ENCODE results near the gene SLC9B1. TPM values are rescaled to one million over a fixed set of nuclear protein-coding genes. Genes with fewer than 3 reads are reported as not detected.

Gene SLC9B1
- total RNA-seq: 1 to 10 TPM; 1.8 to 3.7 TPM

- peaks cover 7% of the 10 kb centered on the region for H3K36me3 Mint-ChIP-seq (ENCODE audit: low read depth)
- H3K27me3 Mint-ChIP-seq: no peaks in the 10 kb centered on the region
- ChIA-PET POLR2A (interaction anchor here (1.5 kb wide), 1 partner anchor 192 kb away, joined by 4 read pairs; the partner anchor contains the start of gene UBE2D3), CTCF (interaction anchor here (0.6 to 1.0 kb wide), 3 partner anchors 24 to 606 kb away, joined by 3 read pairs; no protein-coding TSS in a partner anchor)
- peak within 1 kb of the TSS; percentile 97 for H3K27ac Mint-ChIP-seq
- H3K4me1 Mint-ChIP-seq: peaks cover 19% of the 10 kb centered on the region
- intact Hi-C loops (cut with DNase I, micrococcal nuclease): loop anchor here (1.0 to 10.0 kb wide), 11 partner anchors 57 to 675 kb away; partner anchors contain the start of genes BDH2 (in 2 of the 2), SLC39A8 (in 2 of the 2), SLC9B2 (in 2 of the 2) and CISD2 (in 1 of the 2)
- ATAC-seq: peak; percentile 98
- no peaks in the 10 kb centered on the region for H3K9me3 Mint-ChIP-seq (ENCODE audit: low read depth)
- peak within 1 kb of the TSS; percentile 86 for H3K4me3 Mint-ChIP-seq
- DNase-seq: peak; percentile 97
These were observed at the start of gene SLC9B1 for GRCh38 chr4:103019308-103020124. SLC9B1 (minus strand) TSS chr4:103019705; CDS start chr4:102991711, 27,994 bp downstream.

GRCh38 chr4:103067841-103068547 lies 48.5 kb upstream of the SLC9B1 start:
- H3K27me3 Mint-ChIP-seq: no peaks in the 10 kb centered on the region
- intact Hi-C loops (cut with DNase I, micrococcal nuclease): no loop called here
- ChIA-PET CTCF (no interaction called here), POLR2A (no interaction called here)
- H3K4me3 Mint-ChIP-seq: no peak overlapping the region
- peak; percentile 69 for ATAC-seq
- H3K27ac Mint-ChIP-seq: no peak overlapping the region
- peaks cover 45% of the 10 kb centered on the region for H3K36me3 Mint-ChIP-seq (ENCODE audit: low read depth)
- peaks cover 25% of the 10 kb centered on the region for H3K4me1 Mint-ChIP-seq
- DNase-seq: no peak
- no peaks in the 10 kb centered on the region for H3K9me3 Mint-ChIP-seq (ENCODE audit: low read depth)

- no peak overlapping the region for H3K27ac Mint-ChIP-seq
- H3K4me3 Mint-ChIP-seq: no peak overlapping the region
- no peaks in the 10 kb centered on the region for H3K4me1 Mint-ChIP-seq
- H3K27me3 Mint-ChIP-seq: no peaks in the 10 kb centered on the region
- ATAC-seq (no peak), DNase-seq (no peak)
- intact Hi-C loops (cut with DNase I, micrococcal nuclease): no loop called here
- H3K36me3 Mint-ChIP-seq (ENCODE audit: low read depth): peaks cover 43% of the 10 kb centered on the region
- H3K9me3 Mint-ChIP-seq (ENCODE audit: low read depth): peaks cover 3% of the 10 kb centered on the region
- CTCF ChIA-PET: interaction anchor here (0.6 to 2.3 kb wide), 5 partner anchors 9 to 343 kb away, joined by 3 to 11 read pairs (median 7); partner anchors contain the start of gene BDH2
- POLR2A ChIA-PET: no interaction called here
These were observed 41.1 kb upstream of the SLC9B1 start for GRCh38 chr4:103060453-103061148.

- POLR2A ChIA-PET: no interaction called here
- CTCF ChIA-PET: interaction anchor here (0.7 to 1.0 kb wide), 2 partner anchors 17 to 20 kb away, joined by 3 read pairs; no protein-coding TSS in a partner anchor
- peaks cover 14% of the 10 kb centered on the region for H3K4me1 Mint-ChIP-seq
- H3K27me3 Mint-ChIP-seq: no peaks in the 10 kb centered on the region
- peaks cover 9% of the 10 kb centered on the region for H3K36me3 Mint-ChIP-seq (ENCODE audit: low read depth)
- no peaks in the 10 kb centered on the region for H3K9me3 Mint-ChIP-seq (ENCODE audit: low read depth)
- H3K4me3 Mint-ChIP-seq: no peak overlapping the region
- intact Hi-C loops (cut with DNase I, micrococcal nuclease): no loop called here
- DNase-seq: no peak
- ATAC-seq: no peak
- no peak overlapping the region for H3K27ac Mint-ChIP-seq
These were observed 34.5 kb upstream of the SLC9B1 start for GRCh38 chr4:103054030-103054429.

GRCh38 chr4:103052779-103053178 lies 33.3 kb upstream of the SLC9B1 start:
- intact Hi-C loops (cut with DNase I, micrococcal nuclease): no loop called here
- DNase-seq: no peak
- ChIA-PET POLR2A (interaction anchor here (0.7 kb wide), 1 partner anchor 225 kb away, joined by 5 read pairs; no protein-coding TSS in a partner anchor), CTCF (interaction anchor here (0.8 to 3.0 kb wide), 6 partner anchors 7 to 1962 kb away, joined by 3 to 16 read pairs (median 4); no protein-coding TSS in a partner anchor)
- no peaks in the 10 kb centered on the region for H3K27me3 Mint-ChIP-seq
- peaks cover 14% of the 10 kb centered on the region for H3K4me1 Mint-ChIP-seq
- no peak overlapping the region for H3K27ac Mint-ChIP-seq
- no peak overlapping the region for H3K4me3 Mint-ChIP-seq
- ATAC-seq: no peak
- peaks cover 17% of the 10 kb centered on the region for H3K36me3 Mint-ChIP-seq (ENCODE audit: low read depth)
- H3K9me3 Mint-ChIP-seq (ENCODE audit: low read depth): no peaks in the 10 kb centered on the region

- intact Hi-C loops (cut with DNase I, micrococcal nuclease): no loop called here
- Mint-ChIP-seq H3K36me3 (ENCODE audit: low read depth) (peaks cover 22% of the 10 kb centered on the region), H3K4me1 (peaks cover 14% of the 10 kb centered on the region), H3K9me3 (ENCODE audit: low read depth) (no peaks in the 10 kb centered on the region), H3K4me3 (no peak overlapping the region), H3K27ac (no peak overlapping the region), H3K27me3 (no peaks in the 10 kb centered on the region)
- CTCF ChIA-PET: interaction anchor here (0.8 to 3.0 kb wide), 10 partner anchors 8 to 1963 kb away, joined by 3 to 16 read pairs (median 4); partner anchors contain the start of gene BDH2
- POLR2A ChIA-PET: interaction anchor here (0.6 to 0.7 kb wide), 2 partner anchors 24 to 224 kb away, joined by 4 to 5 read pairs; no protein-coding TSS in a partner anchor
- ATAC-seq (no peak), DNase-seq (no peak)
These were observed 32.6 kb upstream of the SLC9B1 start for GRCh38 chr4:103052145-103052544.

GRCh38 chr4:103050736-103051436 lies 31.4 kb upstream of the SLC9B1 start:
- intact Hi-C loops (cut with DNase I, micrococcal nuclease): no loop called here
- DNase-seq (no peak), ATAC-seq (peak; percentile 62)
- H3K27me3 Mint-ChIP-seq: no peaks in the 10 kb centered on the region
- no peak overlapping the region for H3K4me3 Mint-ChIP-seq
- peaks cover 14% of the 10 kb centered on the region for H3K4me1 Mint-ChIP-seq
- H3K9me3 Mint-ChIP-seq (ENCODE audit: low read depth): no peaks in the 10 kb centered on the region
- POLR2A ChIA-PET: no interaction called here
- peak overlapping the region; percentile 77 for H3K27ac Mint-ChIP-seq
- CTCF ChIA-PET: interaction anchor here (0.7 to 3.0 kb wide), 6 partner anchors 9 to 49 kb away, joined by 3 to 16 read pairs (median 4); partner anchors contain the start of gene BDH2
- H3K36me3 Mint-ChIP-seq (ENCODE audit: low read depth): peaks cover 27% of the 10 kb centered on the region

- Mint-ChIP-seq H3K27me3 (no peaks in the 10 kb centered on the region), H3K36me3 (ENCODE audit: low read depth) (peaks cover 40% of the 10 kb centered on the region), H3K27ac (no peak overlapping the region), H3K4me1 (peaks cover 10% of the 10 kb centered on the region), H3K9me3 (ENCODE audit: low read depth) (no peaks in the 10 kb centered on the region), H3K4me3 (no peak overlapping the region)
- POLR2A ChIA-PET: no interaction called here
- peak; percentile 96 for ATAC-seq
- peak; percentile 49 for DNase-seq
- intact Hi-C loops (cut with DNase I, micrococcal nuclease): loop anchor here (1.0 to 2.0 kb wide), 2 partner anchors 45 to 52 kb away; partner anchors contain the start of gene BDH2 (in 2 of the 2)
- CTCF ChIA-PET: interaction anchor here (0.6 to 5.0 kb wide), 10 partner anchors 11 to 608 kb away, joined by 3 to 66 read pairs (median 5); partner anchors contain the start of gene BDH2
These were observed 27.1 kb upstream of the SLC9B1 start for GRCh38 chr4:103046416-103047290.

GRCh38 chr4:103044183-103044582 lies 24.7 kb upstream of the SLC9B1 start:
- no peak for DNase-seq
- no peaks in the 10 kb centered on the region for H3K4me1 Mint-ChIP-seq
- intact Hi-C loops (cut with DNase I, micrococcal nuclease): no loop called here
- ATAC-seq: no peak
- no peaks in the 10 kb centered on the region for H3K9me3 Mint-ChIP-seq (ENCODE audit: low read depth)
- no peaks in the 10 kb centered on the region for H3K27me3 Mint-ChIP-seq
- ChIA-PET CTCF (interaction anchor here (0.5 to 5.0 kb wide), 8 partner anchors 8 to 123 kb away, joined by 3 to 66 read pairs (median 4); partner anchors contain the start of gene BDH2), POLR2A (no interaction called here)
- H3K27ac Mint-ChIP-seq: no peak overlapping the region
- H3K36me3 Mint-ChIP-seq (ENCODE audit: low read depth): peaks cover 40% of the 10 kb centered on the region
- H3K4me3 Mint-ChIP-seq: no peak overlapping the region

GRCh38 chr4:103036169-103036568 lies 16.7 kb upstream of the SLC9B1 start:
- ChIA-PET POLR2A (no interaction called here), CTCF (interaction anchor here (1.3 kb wide), 1 partner anchor 54 kb away, joined by 3 read pairs; no protein-coding TSS in a partner anchor)
- peaks cover 21% of the 10 kb centered on the region for H3K36me3 Mint-ChIP-seq (ENCODE audit: low read depth)
- H3K4me3 Mint-ChIP-seq: no peak overlapping the region
- no peaks in the 10 kb centered on the region for H3K27me3 Mint-ChIP-seq
- no peak overlapping the region for H3K27ac Mint-ChIP-seq
- H3K4me1 Mint-ChIP-seq: no peaks in the 10 kb centered on the region
- DNase-seq (no peak), ATAC-seq (no peak)
- intact Hi-C loops (cut with DNase I, micrococcal nuclease): no loop called here
- no peaks in the 10 kb centered on the region for H3K9me3 Mint-ChIP-seq (ENCODE audit: low read depth)

Data from activated CD4-positive, alpha-beta T cell treated with anti-CD3 and anti-CD28 coated beads for 36 hours (primary cell).